Measurements from ENCODE around the gene TMEM119.

- TF ChIP-seq RAD21 (IDR thresholded peaks at IDR 0.05; ENCODE audit: low read length) = no peak
- no peak for TF ChIP-seq FOXM1 (IDR thresholded peaks at IDR 0.05; ENCODE audit: low read depth)
- no peak for TF ChIP-seq USF2 (IDR thresholded peaks at IDR 0.05; ENCODE audit: borderline replicate concordance, low read depth, low read length)
- TF ChIP-seq CTCF (IDR thresholded peaks at IDR 0.05) = no peak
- no peak for TF ChIP-seq MXI1 (IDR thresholded peaks at IDR 0.05; ENCODE audit: low read depth, low read length)
- no peak for TF ChIP-seq SIN3A (IDR thresholded peaks at IDR 0.05; ENCODE audit: borderline replicate concordance, low read depth, low read length)
Measured at GRCh38 chr12:108614639-108615038, 16.8 kb upstream of the TMEM119 start.
